Measurements from ENCODE around the gene ZNF497. TPM values are rescaled to one million over a fixed set of nuclear protein-coding genes. Genes with fewer than 3 reads are reported as not detected.

Gene ZNF497
- total and polyA plus RNA-seq, 10 of the 15 experiments (the other 5 are each of a cell fraction or from before 2014, with no cell fraction given): 0.09 to 0.82 (median 0.28) TPM

DNA sequence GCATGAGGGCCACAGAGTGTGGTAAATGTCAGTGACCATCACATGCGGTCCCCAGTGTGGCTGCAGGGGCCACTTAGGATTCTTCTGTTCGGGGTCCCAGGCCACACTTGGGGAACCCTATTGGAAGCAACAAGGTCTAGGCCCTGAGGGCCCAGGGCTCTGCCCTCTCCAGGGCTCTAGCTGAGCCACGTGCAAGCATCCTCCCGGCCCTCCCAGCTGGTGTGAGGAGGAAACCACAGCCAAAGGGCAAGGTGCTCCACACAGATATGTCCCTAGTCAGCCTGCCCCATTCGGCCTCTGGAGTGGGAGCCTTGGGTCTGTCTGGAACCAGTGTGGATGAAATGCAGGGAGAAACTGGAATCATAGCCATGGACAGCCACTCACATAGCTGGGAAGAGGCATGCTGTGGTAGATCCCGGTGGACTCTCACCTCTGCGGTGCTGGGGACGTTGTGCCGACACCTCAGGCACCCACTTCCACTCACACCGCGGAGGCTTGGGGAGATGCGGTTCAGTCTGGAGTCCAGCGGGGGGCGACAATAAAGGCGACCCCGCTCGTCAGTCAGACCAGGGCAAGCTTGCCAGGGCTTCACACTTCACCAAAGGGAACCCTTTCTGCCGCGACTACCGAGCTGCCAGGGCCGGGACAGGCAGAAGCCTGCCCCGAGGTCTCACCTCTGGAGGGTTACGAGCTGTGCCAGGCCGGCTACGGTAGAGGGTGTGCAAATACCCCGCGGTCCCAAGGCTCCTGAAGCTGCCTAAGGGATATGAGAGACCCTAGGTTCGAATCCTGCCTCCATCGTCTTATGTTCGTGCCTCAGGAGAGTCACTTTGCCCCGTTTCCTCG, 4.3 kb upstream of the ZNF497 start:
- ChIA-PET POLR2A (no interaction called here), SMC1A (ENCODE audit: uncharacterized antibody, unreplicated experiment) (no interaction called here), CTCF (no interaction called here), RAD21 (ENCODE audit: unreplicated experiment) (no interaction called here)
- peaks cover 11% of the 10 kb centered on the region for H3K4me1 ChIP-seq (ENCODE audit: control insufficient read depth, insufficient read depth, low read length)
- 78% methylated on average over 26 of the region's 32 CpGs for WGBS (ENCODE audit: insufficient coverage, insufficient replicate concordance, low lambda C conversion rate, missing lambda C conversion rate)
- intact Hi-C loops (cut with micrococcal nuclease; ENCODE audit: unreplicated experiment) (no loop called here), in situ Hi-C loops (cut with MboI) (no loop called here)
- no peak overlapping the region for H3K4me2 ChIP-seq (ENCODE audit: control insufficient read depth, insufficient read depth)
- ATAC-seq (no peak), FAIRE-seq (no peak), DNase-seq (ENCODE audit: low read depth, low spot score) (no peak)
- no peaks in the 10 kb centered on the region for H3K27me3 ChIP-seq (replicated peaks in 1 of 2; ENCODE audit: control insufficient read depth in 2 of 2, insufficient read depth in 2 of 2, low read length in 1 of 2)
- no peak overlapping the region for H3K4me3 ChIP-seq
- H3K9me3 ChIP-seq (replicated peaks; ENCODE audit: control insufficient read depth, insufficient read depth, low read length): no peaks in the 10 kb centered on the region
- TF ChIP-seq FOXK2 (IDR thresholded peaks at IDR 0.05) (no peak), SRF (IDR thresholded peaks at IDR 0.05; ENCODE audit: low read depth in 2 of 2, low read length in 2 of 2) (no peak), RUNX3 (IDR thresholded peaks at IDR 0.05; ENCODE audit: low read length) (no peak), DPF2 (IDR thresholded peaks at IDR 0.05) (no peak), RELA (IDR thresholded peaks at IDR 0.05; ENCODE audit: borderline replicate concordance, partially characterized antibody) (no peak), WRNIP1 (IDR thresholded peaks at IDR 0.05; ENCODE audit: borderline replicate concordance, low read depth, low read length) (no peak), NR2C1 (IDR thresholded peaks at IDR 0.05) (no peak), PAX8 (IDR thresholded peaks at IDR 0.05) (no peak), CREM (IDR thresholded peaks at IDR 0.05; ENCODE audit: low read depth) (no peak), POU2F2 (IDR thresholded peaks at IDR 0.05; ENCODE audit: borderline replicate concordance, low read depth, low read length) (no peak), SMAD1 (IDR thresholded peaks at IDR 0.05; ENCODE audit: low read depth, partially characterized antibody) (no peak), ZNF24 (IDR thresholded peaks at IDR 0.05) (no peak), STAT3 (IDR thresholded peaks at IDR 0.05; ENCODE audit: low read depth, low read length) (no peak), IKZF2 (IDR thresholded peaks at IDR 0.05) (no peak), PAX5 (IDR thresholded peaks at IDR 0.05; ENCODE audit: borderline replicate concordance, low read depth, low read length) (no peak), SREBF2 (IDR thresholded peaks at IDR 0.05; ENCODE audit: low read length) (no peak)
- TF ChIP-seq, protein P1, sequence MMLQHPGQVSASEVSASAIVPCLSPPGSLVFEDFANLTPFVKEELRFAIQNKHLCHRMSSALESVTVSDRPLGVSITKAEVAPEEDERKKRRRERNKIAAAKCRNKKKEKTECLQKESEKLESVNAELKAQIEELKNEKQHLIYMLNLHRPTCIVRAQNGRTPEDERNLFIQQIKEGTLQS (IDR thresholded peaks at IDR 0.05; ENCODE audit: borderline replicate concordance, extremely low read depth, low read depth, low read length): no peak
- TF ChIP-seq, protein P2, sequence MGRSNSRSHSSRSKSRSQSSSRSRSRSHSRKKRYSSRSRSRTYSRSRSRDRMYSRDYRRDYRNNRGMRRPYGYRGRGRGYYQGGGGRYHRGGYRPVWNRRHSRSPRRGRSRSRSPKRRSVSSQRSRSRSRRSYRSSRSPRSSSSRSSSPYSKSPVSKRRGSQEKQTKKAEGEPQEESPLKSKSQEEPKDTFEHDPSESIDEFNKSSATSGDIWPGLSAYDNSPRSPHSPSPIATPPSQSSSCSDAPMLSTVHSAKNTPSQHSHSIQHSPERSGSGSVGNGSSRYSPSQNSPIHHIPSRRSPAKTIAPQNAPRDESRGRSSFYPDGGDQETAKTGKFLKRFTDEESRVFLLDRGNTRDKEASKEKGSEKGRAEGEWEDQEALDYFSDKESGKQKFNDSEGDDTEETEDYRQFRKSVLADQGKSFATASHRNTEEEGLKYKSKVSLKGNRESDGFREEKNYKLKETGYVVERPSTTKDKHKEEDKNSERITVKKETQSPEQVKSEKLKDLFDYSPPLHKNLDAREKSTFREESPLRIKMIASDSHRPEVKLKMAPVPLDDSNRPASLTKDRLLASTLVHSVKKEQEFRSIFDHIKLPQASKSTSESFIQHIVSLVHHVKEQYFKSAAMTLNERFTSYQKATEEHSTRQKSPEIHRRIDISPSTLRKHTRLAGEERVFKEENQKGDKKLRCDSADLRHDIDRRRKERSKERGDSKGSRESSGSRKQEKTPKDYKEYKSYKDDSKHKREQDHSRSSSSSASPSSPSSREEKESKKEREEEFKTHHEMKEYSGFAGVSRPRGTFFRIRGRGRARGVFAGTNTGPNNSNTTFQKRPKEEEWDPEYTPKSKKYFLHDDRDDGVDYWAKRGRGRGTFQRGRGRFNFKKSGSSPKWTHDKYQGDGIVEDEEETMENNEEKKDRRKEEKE (IDR thresholded peaks at IDR 0.05): no peak
- no peak overlapping the region for H3K27ac ChIP-seq (ENCODE audit: control insufficient read depth, insufficient read depth)
- BruUV-seq (replicated peaks): no TSS peak
- no peaks in the 10 kb centered on the region for H3K79me2 ChIP-seq (ENCODE audit: control insufficient read depth, insufficient read depth, low read length)
- no peak overlapping the region for H3K9ac ChIP-seq (ENCODE audit: control insufficient read depth, insufficient read depth, low read length)
- no peaks in the 10 kb centered on the region for H3K36me3 ChIP-seq (ENCODE audit: control insufficient read depth in 2 of 2, insufficient read depth in 2 of 2, low read length in 1 of 2)
- H4K20me1 ChIP-seq (ENCODE audit: control insufficient read depth, insufficient read depth): no peaks in the 10 kb centered on the region
- H2AFZ ChIP-seq (ENCODE audit: control insufficient read depth, low read depth, low read length): no peak overlapping the region

All from GM12878 (cell line).